Stimulated activated CD4-positive, alpha-beta T cell treated with anti-CD3 and anti-CD28 coated beads, Interleukin-1b, Interleukin-23, amount 100 ng/mL, for 48 hours (primary cell): ENCODE results near the gene RALGDS.
"Not testable (repeated sequence)": the region's sequence is repeated elsewhere in the genome, so short reads cannot be mapped to it uniquely, and the experiment has no call there.

Experiments
- DNase-seq: peaks from one replicate; pipeline ENCODE4 v3.0.0-alpha.2; 2020

Gene RALGDS

GRCh38 chr9:133083688-133084087 is 37.4 kb downstream of the RALGDS start:
- not testable (repeated sequence) for DNase-seq

GRCh38 chr9:133081957-133082644 is 38.9 kb downstream of the RALGDS start:
- not testable (repeated sequence) for DNase-seq

GRCh38 chr9:133080786-133081779 is 40.0 kb downstream of the RALGDS start:
- not testable (repeated sequence) for DNase-seq

GRCh38 chr9:133080161-133080560 is 40.9 kb downstream of the RALGDS start:
- no peak for DNase-seq

GRCh38 chr9:133078486-133078885 is 42.6 kb downstream of the RALGDS start:
- DNase-seq: no peak

- no peak for DNase-seq
Observed at GRCh38 chr9:133076691-133077090, 44.3 kb downstream of the RALGDS start.

- DNase-seq: no peak
Observed at GRCh38 chr9:133075925-133076630, 45.0 kb downstream of the RALGDS start.

GRCh38 chr9:133074111-133074651 is 46.9 kb downstream of the RALGDS start:
- no peak for DNase-seq

GRCh38 chr9:133073086-133074014 is 47.7 kb downstream of the RALGDS start:
- no peak for DNase-seq

GRCh38 chr9:133072210-133072609 is 48.8 kb downstream of the RALGDS start:
- not testable (repeated sequence) for DNase-seq

GRCh38 chr9:133071484-133072150 is 49.4 kb downstream of the RALGDS start:
- no peak for DNase-seq

- DNase-seq: not testable (repeated sequence)
Observed at GRCh38 chr9:133070985-133071384, 50.1 kb downstream of the RALGDS start.

GRCh38 chr9:133070500-133070961 is 50.5 kb downstream of the RALGDS start:
- DNase-seq: not testable (repeated sequence)

GRCh38 chr9:133068431-133068830 is 52.6 kb downstream of the RALGDS start:
- DNase-seq: not testable (repeated sequence)

GRCh38 chr9:133067813-133068212 is 53.2 kb downstream of the RALGDS start:
- no peak for DNase-seq

- no peak for DNase-seq
Observed at GRCh38 chr9:133067006-133067405, 54.0 kb downstream of the RALGDS start.

GRCh38 chr9:133066181-133066983 is 54.7 kb downstream of the RALGDS start:
- no peak for DNase-seq

GRCh38 chr9:133065070-133065388 is 56.0 kb downstream of the RALGDS start:
- DNase-seq: no peak

- no peak for DNase-seq
Observed at GRCh38 chr9:133064241-133065069, 56.6 kb downstream of the RALGDS start.
